Common myeloid progenitor, CD34-positive (primary cell): ENCODE measurements around the gene SIKE1.

Experiments used
- CTCF ChIA-PET: fragments of 350-600 bp; sonication (Branson Sonifier 250); formaldehyde crosslinking; loops from one replicate; lab custom pipeline; 2021; ENCODE audit warnings: antibody characterized with exemption; lab: Charles Lee
- POLR2A ChIA-PET: fragments of 350-600 bp; sonication (Branson Sonifier 250); formaldehyde crosslinking; loops from one replicate; lab custom pipeline; 2021; ENCODE audit warnings: antibody characterized with exemption; lab: Charles Lee
- DNase-seq, 3 donors: peaks; one replicate each; pipeline versions ENCODE4 v3.0.0 to v3.0.0-alpha.2; 2013
- H3K27ac ChIP-seq, 2 experiments: 1 replicate in 1 of 2; 2 replicates in 1 of 2; pipeline ENCODE4 v1.7.0; 2013; ENCODE audit warnings: inconsistent platforms in 2 of 2, low read length in 2 of 2, mild to moderate bottlenecking in 2 of 2, low read depth in 1 of 2, moderate library complexity in 1 of 2; ENCODE audit not compliant: severe bottlenecking in 2 of 2, insufficient read depth in 1 of 2, poor library complexity in 1 of 2
- H3K27me3 ChIP-seq, 5 experiments: replicated peaks in 2 of 5; 1 replicate in 3 of 5; 2 replicates in 2 of 5; pipeline versions ENCODE4 v1.6.1 to v1.7.0; 2013; ENCODE audit warnings: low read length in 4 of 5, mild to moderate bottlenecking in 2 of 5, moderate library complexity in 2 of 5, inconsistent platforms in 1 of 5; ENCODE audit not compliant: insufficient read depth in 5 of 5, control insufficient read depth in 4 of 5
- H3K36me3 ChIP-seq, 4 experiments: 1 replicate in 2 of 4; 2 replicates in 2 of 4; pipeline versions ENCODE4 v1.6.1 to v1.7.0; 2013; ENCODE audit warnings: low read length in 3 of 4, control low read depth in 1 of 4, mild to moderate bottlenecking in 1 of 4; ENCODE audit not compliant: control insufficient read depth in 4 of 4, insufficient read depth in 4 of 4
- H3K4me1 ChIP-seq, 4 experiments: 1 replicate in 3 of 4; 2 replicates in 1 of 4; pipeline versions ENCODE4 v1.6.1 to v1.7.1; 2013; ENCODE audit warnings: low read length in 3 of 4, mild to moderate bottlenecking in 3 of 4, control low read depth in 1 of 4, inconsistent platforms in 1 of 4, moderate library complexity in 1 of 4; ENCODE audit not compliant: control insufficient read depth in 4 of 4, insufficient read depth in 4 of 4; ENCODE audit errors: control extremely low read depth in 1 of 4
- H3K4me3 ChIP-seq, 7 experiments: 1 replicate in 4 of 7; 2 replicates in 3 of 7; pipeline versions ENCODE4 v1.5.1 to v1.7.0; 2013; ENCODE audit warnings: mild to moderate bottlenecking in 7 of 7, low read length in 6 of 7, moderate library complexity in 6 of 7, inconsistent platforms in 2 of 7, low read depth in 2 of 7, control low read depth in 1 of 7; ENCODE audit not compliant: insufficient read depth in 4 of 7, control insufficient read depth in 1 of 7; ENCODE audit errors: extremely low read depth in 1 of 7
- H3K9me3 ChIP-seq, 5 experiments: 1 replicate in 4 of 5; 2 replicates in 1 of 5; pipeline versions ENCODE4 v1.6.1 to v1.7.1; 2013; ENCODE audit warnings: low read length in 4 of 5, mild to moderate bottlenecking in 2 of 5, inconsistent platforms in 1 of 5, low read depth in 1 of 5, moderate library complexity in 1 of 5; ENCODE audit not compliant: control insufficient read depth in 4 of 5, insufficient read depth in 2 of 5; ENCODE audit errors: control extremely low read depth in 1 of 5
- WGBS: methylation state at CpG from one replicate; pipeline ENCODE4 v1.1.5; 2013; ENCODE audit not compliant: insufficient coverage; 5-methylcytosine and 5-hydroxymethylcytosine counted together

The SIKE1 gene

DNA sequence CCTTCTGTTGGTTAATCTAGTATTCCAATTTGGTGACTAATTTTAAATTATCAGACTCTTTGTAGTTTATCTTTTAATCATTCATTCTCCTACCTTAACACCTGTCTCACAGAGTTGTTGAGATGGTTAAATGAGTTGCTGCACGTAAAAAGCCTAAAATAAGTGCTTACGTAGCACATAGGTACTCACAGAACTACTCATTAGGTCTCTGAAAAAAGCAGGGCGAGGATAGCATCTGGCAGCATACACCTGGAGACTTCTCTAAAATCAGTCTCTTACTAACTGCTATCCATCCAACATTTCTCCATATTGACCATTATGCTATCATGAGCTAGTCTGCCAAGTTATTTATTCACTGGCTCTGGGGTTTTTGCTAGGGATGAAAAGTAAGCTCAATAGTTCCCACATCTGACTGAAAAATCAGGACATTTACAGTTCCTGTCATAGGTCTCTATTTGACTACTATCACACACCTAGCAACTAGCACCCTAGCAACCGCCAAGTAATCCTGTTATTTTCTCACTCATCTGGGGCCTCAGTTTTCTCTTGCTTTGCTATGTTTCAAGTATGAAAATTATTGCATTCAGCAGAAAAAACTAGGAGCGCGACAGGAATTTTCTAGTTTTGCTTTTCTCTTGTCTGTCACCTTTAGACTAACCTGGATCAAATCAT is 33.9 kb downstream of the SIKE1 start:
- CTCF ChIA-PET, result interaction anchor here (1.2 kb wide), 1 partner anchor 9 kb away, joined by 5 read pairs; no protein-coding TSS in a partner anchor
- no peak overlapping the region for H3K27ac ChIP-seq
- H3K4me3 ChIP-seq, result no peak overlapping the region
- H3K27me3 ChIP-seq, result no peaks in the 10 kb centered on the region
- H3K36me3 ChIP-seq, result peaks cover 32 to 75% (median 47%) of the 10 kb centered on the region in 4 experiments
- DNase-seq, result no peak
- H3K9me3 ChIP-seq, result no peaks in the 10 kb centered on the region
- 75% methylated on average over 5 of the region's 6 CpGs for WGBS
- POLR2A ChIA-PET, result interaction anchor here (0.6 to 1.1 kb wide), 3 partner anchors 8 to 357 kb away, joined by 3 read pairs; no protein-coding TSS in a partner anchor
- peaks cover 0 to 6% (median 0%) of the 10 kb centered on the region in 4 experiments for H3K4me1 ChIP-seq

- ChIA-PET POLR2A (interaction anchor here (0.6 kb wide), 1 partner anchor 9 kb away, joined by 3 read pairs; no protein-coding TSS in a partner anchor), CTCF (interaction anchor here (0.9 to 1.3 kb wide), 3 partner anchors 11 to 23 kb away, joined by 3 to 5 read pairs (median 4); no protein-coding TSS in a partner anchor)
- no peak overlapping the region for H3K4me3 ChIP-seq
- DNase-seq, result no peak
- WGBS, result 100% methylated on average over 1 of the region's 2 CpGs
- H3K36me3 ChIP-seq, result peaks cover 28 to 69% (median 45%) of the 10 kb centered on the region in 4 experiments
- no peaks in the 10 kb centered on the region for H3K9me3 ChIP-seq
- no peaks in the 10 kb centered on the region for H3K27me3 ChIP-seq
- H3K27ac ChIP-seq, result no peak overlapping the region
- H3K4me1 ChIP-seq, result peaks cover 0 to 1% (median 0%) of the 10 kb centered on the region in 4 experiments
These were observed 35.2 kb downstream of the SIKE1 start for GRCh38 chr1:114745291-114745690.

DNA sequence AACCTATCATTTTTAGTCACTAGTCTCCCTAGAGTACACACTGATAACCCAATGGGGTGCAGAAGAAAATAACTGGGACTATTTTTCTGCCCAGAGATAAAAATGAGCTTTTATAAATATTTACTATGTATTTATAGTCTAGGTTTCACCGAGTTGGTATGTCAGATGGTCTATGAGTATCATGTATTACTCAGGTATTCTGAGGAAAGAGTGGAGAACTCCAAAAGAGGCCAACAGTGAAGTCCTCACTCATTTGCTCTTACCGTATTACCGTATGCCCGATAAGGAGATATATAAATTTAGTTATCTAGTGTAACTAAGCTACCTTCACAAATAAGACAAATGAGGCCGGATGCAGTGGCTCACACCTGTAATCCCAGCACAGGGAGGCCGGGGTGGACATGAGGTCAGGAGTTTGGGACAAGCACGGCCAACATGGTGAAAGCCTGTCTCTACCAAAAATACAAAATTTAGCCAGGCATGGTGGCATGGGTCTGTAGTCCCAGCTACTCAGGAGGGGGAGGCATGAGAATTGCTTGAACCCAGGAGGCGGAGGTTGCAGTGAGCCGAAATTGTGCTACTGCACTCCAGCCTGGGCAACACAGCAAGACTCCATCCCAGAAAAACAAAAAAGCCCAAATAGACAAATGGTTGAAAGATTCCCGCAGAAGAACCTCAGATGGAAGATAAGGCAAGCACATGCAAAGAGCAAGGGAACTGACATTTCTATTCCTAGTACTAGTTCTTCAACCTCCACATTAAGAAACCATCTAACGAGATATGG is 38.3 kb downstream of the SIKE1 start:
- Histone ChIP-seq H3K36me3 (peaks cover 25 to 62% (median 42%) of the 10 kb centered on the region in 4 experiments), H3K4me3 (no peak overlapping the region), H3K4me1 (no peaks in the 10 kb centered on the region), H3K27ac (no peak overlapping the region), H3K27me3 (no peaks in the 10 kb centered on the region), H3K9me3 (no peaks in the 10 kb centered on the region)
- ChIA-PET POLR2A (interaction anchor here (0.7 kb wide), 1 partner anchor 10 kb away, joined by 5 read pairs; no protein-coding TSS in a partner anchor), CTCF (interaction anchor here (0.9 to 1.6 kb wide), 2 partner anchors 9 to 11 kb away, joined by 4 to 5 read pairs; no protein-coding TSS in a partner anchor)
- no peak for DNase-seq
- WGBS, result 100% methylated on average over 1 of the region's 11 CpGs

DNA sequence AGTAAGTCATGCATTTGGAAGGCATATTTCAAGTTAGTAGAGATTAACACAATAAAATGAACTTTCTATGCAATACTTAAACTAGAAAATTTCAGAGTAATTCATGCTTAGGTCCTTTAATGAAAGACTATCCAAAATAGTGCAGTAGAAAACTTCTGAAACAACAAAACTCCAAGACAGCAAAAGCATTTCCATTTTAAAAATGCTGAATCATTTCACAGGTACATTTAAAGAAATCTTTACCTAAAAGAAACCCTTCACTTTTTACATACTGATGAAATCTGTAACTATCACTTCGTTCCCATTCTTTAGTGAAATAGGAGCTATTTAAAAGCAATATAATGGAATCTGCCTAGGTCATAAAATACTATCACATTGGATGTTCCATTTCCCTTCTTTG is 40.2 kb downstream of the SIKE1 start:
- no peak overlapping the region for H3K4me3 ChIP-seq
- H3K4me1 ChIP-seq, result no peaks in the 10 kb centered on the region
- no peaks in the 10 kb centered on the region for H3K9me3 ChIP-seq
- DNase-seq, result no peak
- WGBS, result no CpG with 5 or more reads among the region's 1 CpG
- CTCF ChIA-PET, result interaction anchor here (1.2 to 2.2 kb wide), 2 partner anchors 8 to 38 kb away, joined by 3 to 10 read pairs; no protein-coding TSS in a partner anchor
- H3K27me3 ChIP-seq, result no peaks in the 10 kb centered on the region
- POLR2A ChIA-PET, result no interaction called here
- H3K36me3 ChIP-seq, result peaks cover 28 to 63% (median 48%) of the 10 kb centered on the region in 4 experiments
- no peak overlapping the region for H3K27ac ChIP-seq

DNA sequence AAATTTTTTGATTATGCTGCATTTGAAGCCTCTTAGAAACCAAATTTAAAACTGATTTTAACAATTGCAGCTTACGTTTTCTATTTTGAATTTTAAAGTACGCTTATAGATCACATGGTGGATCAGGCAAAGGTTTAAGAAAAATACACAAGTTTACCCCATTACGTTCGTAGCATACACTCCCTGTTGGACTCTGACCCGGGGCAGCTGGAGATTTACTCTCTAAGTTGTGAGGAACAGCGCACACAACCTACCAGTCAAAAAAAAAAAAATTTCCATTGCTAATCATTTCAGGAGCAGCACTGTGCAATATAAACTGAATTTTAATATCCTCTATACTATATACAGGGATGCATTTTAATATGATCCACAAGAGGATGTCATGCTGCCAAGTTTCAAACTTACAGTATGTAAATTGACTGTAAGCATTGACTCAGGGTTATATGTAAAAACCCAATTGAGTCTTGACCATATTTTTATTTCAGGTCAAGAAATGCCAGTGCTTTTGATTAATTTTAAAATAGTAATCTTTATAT is 43.1 kb downstream of the SIKE1 start:
- ChIA-PET CTCF (interaction anchor here (1.1 kb wide), 1 partner anchor 9 kb away, joined by 5 read pairs; no protein-coding TSS in a partner anchor), POLR2A (interaction anchor here (0.5 to 1.2 kb wide), 2 partner anchors 10 to 147 kb away, joined by 3 read pairs; no protein-coding TSS in a partner anchor)
- no peak overlapping the region for H3K4me3 ChIP-seq
- H3K9me3 ChIP-seq, result no peaks in the 10 kb centered on the region
- H3K36me3 ChIP-seq, result peaks cover 38 to 75% (median 58%) of the 10 kb centered on the region in 4 experiments
- H3K27me3 ChIP-seq, result no peaks in the 10 kb centered on the region
- H3K4me1 ChIP-seq, result no peaks in the 10 kb centered on the region
- WGBS, result 100% methylated on average over 4 of the region's 6 CpGs
- DNase-seq, result no peak
- no peak overlapping the region for H3K27ac ChIP-seq

- no peak overlapping the region for H3K4me3 ChIP-seq
- 100% methylated on average over 1 of the region's 1 CpG for WGBS
- H3K36me3 ChIP-seq, result peaks cover 43 to 87% (median 70%) of the 10 kb centered on the region in 4 experiments
- H3K27me3 ChIP-seq, result no peaks in the 10 kb centered on the region
- no peak for DNase-seq
- no peaks in the 10 kb centered on the region for H3K9me3 ChIP-seq
- CTCF ChIA-PET, result no interaction called here
- POLR2A ChIA-PET, result no interaction called here
- H3K4me1 ChIP-seq, result no peaks in the 10 kb centered on the region
- H3K27ac ChIP-seq, result no peak overlapping the region
These were observed 45.0 kb downstream of the SIKE1 start for GRCh38 chr1:114735479-114735878.
